Neural progenitor cell (in vitro differentiated cells): ENCODE data around the gene DPM3.

Experiments
- EZH2 ChIP-seq: fragments of 200-600 bp; sonication (generic); IDR thresholded peaks from 2 replicates; pipeline ENCODE4 v1.6.1; 2017; ENCODE audit warnings: antibody characterized with exemption, mild to moderate bottlenecking, moderate library complexity
- TF ChIP-seq, protein P1 (sequence below): fragments of 200-600 bp; sonication (generic); IDR thresholded peaks from 2 replicates; pipeline ENCODE4 v1.5.1; 2017; ENCODE audit warnings: antibody characterized with exemption, mild to moderate bottlenecking

DNA sequence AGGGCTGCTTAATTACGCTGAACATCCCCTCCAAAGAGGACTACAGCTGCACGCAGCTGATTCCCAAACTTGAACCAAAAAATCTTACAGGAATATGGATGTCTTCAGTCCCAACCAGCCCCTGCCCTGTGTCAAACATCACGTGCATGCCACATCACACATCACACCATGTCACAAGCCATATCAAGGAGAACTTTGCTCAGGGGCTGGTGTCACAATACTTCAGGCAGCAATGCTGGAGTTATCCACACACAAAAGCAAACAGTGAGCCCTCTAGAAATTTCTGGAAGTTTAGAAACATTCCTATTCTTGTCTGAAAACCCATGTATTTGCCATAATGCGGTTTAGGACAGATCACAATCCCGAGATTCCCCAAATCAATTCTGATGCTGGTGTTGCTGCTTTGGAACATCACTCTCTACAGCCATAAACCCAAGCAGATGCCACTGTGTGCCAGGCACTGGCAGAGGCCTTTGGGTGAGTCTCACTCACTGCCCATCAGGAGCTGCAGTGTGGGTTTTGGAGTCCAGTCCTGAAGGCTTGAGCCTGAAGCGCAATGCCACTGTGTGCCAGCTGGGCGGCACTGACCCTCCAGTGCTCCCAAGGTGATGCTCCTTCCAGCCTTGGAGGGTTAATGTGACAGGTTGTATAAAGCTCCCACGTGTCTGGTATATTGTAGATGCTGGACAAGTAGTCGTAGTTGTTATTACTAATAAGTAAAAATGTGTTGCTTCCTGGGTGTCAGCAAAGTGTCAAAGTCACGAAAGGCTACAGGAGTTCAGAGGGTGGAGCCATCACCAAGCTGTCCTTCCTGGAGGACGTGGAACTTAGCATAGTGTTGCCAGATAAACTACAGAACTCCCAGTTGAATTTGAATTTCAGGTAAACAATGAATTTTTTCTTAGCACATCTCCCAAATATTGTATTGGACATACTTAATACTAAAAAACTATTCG is 32.7 kb downstream of the DPM3 start:
- TF ChIP-seq, protein P1, sequence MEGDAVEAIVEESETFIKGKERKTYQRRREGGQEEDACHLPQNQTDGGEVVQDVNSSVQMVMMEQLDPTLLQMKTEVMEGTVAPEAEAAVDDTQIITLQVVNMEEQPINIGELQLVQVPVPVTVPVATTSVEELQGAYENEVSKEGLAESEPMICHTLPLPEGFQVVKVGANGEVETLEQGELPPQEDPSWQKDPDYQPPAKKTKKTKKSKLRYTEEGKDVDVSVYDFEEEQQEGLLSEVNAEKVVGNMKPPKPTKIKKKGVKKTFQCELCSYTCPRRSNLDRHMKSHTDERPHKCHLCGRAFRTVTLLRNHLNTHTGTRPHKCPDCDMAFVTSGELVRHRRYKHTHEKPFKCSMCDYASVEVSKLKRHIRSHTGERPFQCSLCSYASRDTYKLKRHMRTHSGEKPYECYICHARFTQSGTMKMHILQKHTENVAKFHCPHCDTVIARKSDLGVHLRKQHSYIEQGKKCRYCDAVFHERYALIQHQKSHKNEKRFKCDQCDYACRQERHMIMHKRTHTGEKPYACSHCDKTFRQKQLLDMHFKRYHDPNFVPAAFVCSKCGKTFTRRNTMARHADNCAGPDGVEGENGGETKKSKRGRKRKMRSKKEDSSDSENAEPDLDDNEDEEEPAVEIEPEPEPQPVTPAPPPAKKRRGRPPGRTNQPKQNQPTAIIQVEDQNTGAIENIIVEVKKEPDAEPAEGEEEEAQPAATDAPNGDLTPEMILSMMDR, result no peak
- TF ChIP-seq EZH2, result no peak
